Globus pallidus (tissue), 1 donor: ENCODE measurements around the gene MYLK4.

Source experiments
- DNase-seq: peaks from one replicate; pipeline ENCODE4 v3.0.0-alpha.2; 2015; ENCODE audit warnings: low spot score

MYLK4 gene

DNA sequence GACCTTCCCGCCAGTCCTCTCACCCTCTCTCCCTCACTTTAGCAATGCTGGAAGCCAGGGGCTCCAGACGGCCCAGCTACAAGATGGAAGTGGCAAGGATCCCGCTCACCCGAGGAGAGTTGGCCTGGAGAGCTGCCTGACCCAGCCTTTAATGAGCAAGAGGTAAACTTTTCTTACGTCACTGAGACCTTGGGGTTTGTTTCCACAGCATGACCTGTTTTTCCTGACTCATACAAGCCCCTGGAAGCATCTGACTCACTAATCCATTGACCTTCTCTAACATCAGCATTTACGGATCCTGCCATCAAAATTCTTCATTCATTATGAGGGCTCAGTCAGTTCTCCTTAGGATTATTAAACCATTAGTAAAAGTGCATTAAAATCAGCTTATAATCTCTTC lies 120.4 kb downstream of the MYLK4 start:
- no peak for DNase-seq

- DNase-seq: no peak
These were observed 124.3 kb downstream of the MYLK4 start for GRCh38 chr6:2626401-2626800.

DNA sequence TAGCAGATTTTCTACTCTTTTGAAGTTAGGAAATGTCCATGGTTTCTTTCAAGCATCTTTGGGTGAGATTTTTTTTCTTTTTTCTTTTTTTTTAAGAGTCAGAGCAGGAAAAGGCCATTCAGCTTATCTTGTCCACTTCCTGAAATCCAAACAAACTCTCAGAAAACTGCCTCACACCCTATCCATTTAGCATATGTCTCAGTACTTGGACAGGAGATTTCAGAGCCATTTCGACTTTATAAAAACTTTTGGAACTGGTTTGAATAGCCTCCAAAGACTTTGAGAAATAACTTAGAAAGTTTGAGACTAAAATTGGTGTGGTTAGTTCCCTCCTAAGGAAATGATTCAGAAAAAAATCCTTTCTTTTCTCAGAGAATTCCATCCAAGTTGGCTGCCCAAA lies 125.1 kb downstream of the MYLK4 start:
- DNase-seq: no peak

DNA sequence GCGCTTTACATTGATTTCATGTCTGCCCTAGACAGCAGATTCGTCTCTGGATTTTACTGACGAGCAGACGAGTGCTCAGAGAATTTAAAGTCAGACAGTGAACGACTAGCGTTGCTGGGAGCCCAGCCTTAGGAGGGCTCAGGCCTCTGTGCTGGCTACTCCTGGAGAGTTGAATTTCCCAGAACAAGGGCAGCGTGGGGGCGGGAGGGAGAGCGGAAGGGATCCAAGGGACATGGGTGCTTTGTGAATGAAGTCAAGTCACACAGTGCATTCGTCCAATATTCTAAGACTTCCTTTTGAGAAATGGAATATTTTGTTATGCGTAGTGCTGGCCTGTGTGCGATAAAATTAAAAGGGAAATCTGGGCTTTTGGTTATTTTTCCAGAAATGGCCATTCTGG lies 126.5 kb downstream of the MYLK4 start:
- DNase-seq: no peak

DNA sequence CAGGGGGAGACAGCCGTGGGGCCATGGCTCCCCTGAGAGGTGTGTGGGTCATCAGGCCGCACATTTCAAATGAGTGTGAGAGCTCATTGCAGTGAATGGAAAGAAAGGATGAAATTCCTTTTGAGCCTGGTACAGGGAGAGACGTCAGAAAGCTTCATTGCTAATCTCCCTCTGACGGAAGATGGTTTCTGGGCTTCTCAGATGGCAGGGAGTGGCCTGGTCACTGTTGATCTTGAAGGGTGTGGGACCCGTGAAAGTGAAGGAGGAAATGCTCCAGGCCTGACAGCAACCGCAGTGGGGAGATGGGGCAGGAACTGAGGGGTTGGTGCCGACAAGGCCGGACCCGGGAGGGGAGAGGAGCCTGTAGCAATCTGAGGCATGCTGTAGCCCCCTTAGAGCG lies 127.4 kb downstream of the MYLK4 start:
- no peak for DNase-seq

- no peak for DNase-seq
These were observed 128.1 kb downstream of the MYLK4 start for GRCh38 chr6:2622671-2623070.

- DNase-seq: no peak
These were observed 131.1 kb downstream of the MYLK4 start for GRCh38 chr6:2619651-2620050.

DNA sequence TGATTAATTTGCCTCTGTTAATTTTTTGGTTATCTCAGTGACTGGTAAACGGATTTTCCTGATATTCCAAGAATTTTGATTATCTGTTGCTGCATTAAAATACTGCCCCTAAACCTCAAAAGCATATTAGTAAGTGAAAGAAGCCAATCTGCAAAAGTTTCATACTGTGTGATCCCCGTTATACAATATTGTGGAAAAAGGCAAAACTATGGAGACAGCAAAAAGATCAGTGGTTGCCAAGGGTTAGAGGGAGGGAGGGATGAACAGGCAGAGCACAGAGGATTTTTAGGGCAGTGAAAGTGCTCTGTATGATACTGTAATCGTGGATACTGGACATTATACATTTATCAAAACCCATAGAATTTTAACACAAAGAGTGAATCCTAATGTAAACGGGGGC lies 133.0 kb downstream of the MYLK4 start:
- no peak for DNase-seq

GRCh38 chr6:2616811-2617210 lies 133.9 kb downstream of the MYLK4 start:
- DNase-seq: no peak

- DNase-seq: no peak
These were observed 135.5 kb downstream of the MYLK4 start for GRCh38 chr6:2615251-2615650.

DNA sequence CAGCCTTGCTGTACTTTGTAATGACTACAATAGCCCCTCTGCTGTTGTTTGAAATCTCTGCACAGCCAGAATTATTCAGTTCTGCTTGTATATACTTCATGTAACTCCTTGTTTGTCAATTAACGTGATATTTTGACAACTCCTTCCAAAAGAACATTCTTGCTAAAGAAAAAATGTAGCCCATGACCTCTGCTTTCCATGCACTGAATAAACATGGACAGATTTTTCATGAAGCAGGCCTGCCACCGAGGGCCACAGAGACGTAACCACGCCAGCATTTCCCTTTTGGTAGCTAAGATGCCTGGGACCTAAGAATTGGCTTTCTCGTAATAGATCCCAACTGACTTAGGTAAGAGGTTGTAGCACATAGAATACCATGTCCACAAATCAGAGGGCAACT lies 135.9 kb downstream of the MYLK4 start:
- DNase-seq: no peak

DNA sequence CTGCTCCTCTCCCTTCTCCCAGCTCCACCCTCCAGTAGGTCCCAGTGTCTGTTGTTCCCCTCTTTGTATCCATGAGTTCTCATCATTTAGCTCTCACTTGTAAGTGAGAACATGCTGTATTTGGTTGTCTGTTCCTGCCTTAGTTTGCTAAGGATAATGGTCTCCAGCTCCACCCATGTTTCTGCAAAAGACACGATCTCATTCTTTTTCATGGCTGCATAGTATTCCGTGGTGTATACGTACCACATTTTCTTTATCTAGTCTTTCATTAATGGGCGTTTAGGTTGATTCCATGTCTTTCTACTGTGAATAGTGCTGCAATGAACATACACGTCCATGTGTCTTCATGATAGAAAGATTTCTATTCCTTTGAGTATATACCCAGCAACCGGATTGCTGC lies 136.6 kb downstream of the MYLK4 start:
- no peak for DNase-seq
